ENCODE data around the gene CBFA2T3.

DNA sequence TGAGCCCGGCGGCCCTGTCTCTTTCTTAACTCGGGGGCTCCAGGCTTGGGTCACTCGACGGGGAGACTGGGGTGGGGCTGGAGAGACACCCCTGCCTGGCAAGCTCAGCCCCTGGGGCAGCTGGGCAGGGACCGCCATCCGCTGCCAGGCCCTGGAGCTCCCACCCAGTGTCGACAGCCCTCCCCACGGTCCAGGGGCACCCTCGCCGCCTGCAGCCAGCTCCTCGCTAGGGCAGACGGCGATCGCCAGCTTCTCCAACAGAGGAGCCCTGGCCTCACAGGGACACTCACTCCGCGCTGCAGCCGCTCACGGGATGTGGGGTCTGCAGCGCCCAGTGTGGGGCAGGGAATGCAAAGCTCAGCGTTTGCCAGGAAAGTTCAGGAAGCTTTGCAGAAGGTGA is 149.3 kb downstream of the CBFA2T3 start:
- TF ChIP-seq CTCF (IDR thresholded peaks at IDR 0.05 in 8 of 11, conservative IDR thresholded peaks at IDR 0.05 in 3 of 11) = no peak
- TF ChIP-seq POLR2AphosphoS5 (IDR thresholded peaks at IDR 0.05) = peak in 1 of 3 donors; percentile 48

All from spleen (tissue), 7 donors.